ENCODE data around the gene CADM2.
A peak's percentile ranks its signal among the peaks of the same experiment; 100 is the strongest.
"Not testable (repeated sequence)": the region's sequence is repeated elsewhere in the genome, so short reads cannot be mapped to it uniquely, and the experiment has no call there.

CADM2 gene

GRCh38 chr3:84958495-84959469 lies at the start of gene CADM2:
TSS of gene CADM2 (plus strand) at chr3:84958989.
- peak; percentile 90 for DNase-seq (ENCODE audit: low read depth)
- TF ChIP-seq, protein P1, sequence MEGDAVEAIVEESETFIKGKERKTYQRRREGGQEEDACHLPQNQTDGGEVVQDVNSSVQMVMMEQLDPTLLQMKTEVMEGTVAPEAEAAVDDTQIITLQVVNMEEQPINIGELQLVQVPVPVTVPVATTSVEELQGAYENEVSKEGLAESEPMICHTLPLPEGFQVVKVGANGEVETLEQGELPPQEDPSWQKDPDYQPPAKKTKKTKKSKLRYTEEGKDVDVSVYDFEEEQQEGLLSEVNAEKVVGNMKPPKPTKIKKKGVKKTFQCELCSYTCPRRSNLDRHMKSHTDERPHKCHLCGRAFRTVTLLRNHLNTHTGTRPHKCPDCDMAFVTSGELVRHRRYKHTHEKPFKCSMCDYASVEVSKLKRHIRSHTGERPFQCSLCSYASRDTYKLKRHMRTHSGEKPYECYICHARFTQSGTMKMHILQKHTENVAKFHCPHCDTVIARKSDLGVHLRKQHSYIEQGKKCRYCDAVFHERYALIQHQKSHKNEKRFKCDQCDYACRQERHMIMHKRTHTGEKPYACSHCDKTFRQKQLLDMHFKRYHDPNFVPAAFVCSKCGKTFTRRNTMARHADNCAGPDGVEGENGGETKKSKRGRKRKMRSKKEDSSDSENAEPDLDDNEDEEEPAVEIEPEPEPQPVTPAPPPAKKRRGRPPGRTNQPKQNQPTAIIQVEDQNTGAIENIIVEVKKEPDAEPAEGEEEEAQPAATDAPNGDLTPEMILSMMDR (IDR thresholded peaks at IDR 0.05; ENCODE audit: insufficient read depth, low read depth, low read length, missing control alignments): peak; percentile 32
- peak within 1 kb of the TSS; percentile 61 for H3K4me3 ChIP-seq (ENCODE audit: low read length)

DNA sequence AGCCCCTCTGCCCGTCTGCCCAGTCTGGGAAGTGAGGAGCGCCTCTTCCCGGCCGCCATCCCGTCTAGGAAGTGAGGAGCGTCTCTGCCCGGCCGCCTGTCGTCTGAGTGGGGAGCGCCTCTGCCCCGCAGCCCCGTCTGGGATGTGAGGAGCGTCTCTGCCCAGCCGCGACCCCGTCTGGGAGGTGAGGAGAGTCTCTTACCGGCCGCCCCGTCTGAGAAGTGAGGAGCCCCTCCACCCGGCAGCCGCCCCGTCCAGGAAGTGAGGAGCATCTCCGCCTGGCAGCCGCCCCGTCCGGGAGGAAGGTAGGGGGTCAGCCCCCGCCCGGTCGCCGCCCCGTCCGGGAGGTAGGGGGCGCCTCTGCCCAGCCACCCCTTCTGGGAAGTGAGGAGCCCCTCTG lies 40.2 kb upstream of the CADM2 start:
- not testable (repeated sequence) for DNase-seq (ENCODE audit: low read depth); H3K4me3 ChIP-seq (ENCODE audit: low read length)

GRCh38 chr3:84922682-84923081 lies 36.1 kb upstream of the CADM2 start:
- TF ChIP-seq, protein P1 (IDR thresholded peaks at IDR 0.05; ENCODE audit: insufficient read depth, low read depth, low read length, missing control alignments): no peak
- DNase-seq (ENCODE audit: low read depth): no peak
- H3K4me3 ChIP-seq (ENCODE audit: low read length): no peak overlapping the region

- no peak overlapping the region for H3K4me3 ChIP-seq (ENCODE audit: low read length)
- DNase-seq (ENCODE audit: low read depth): no peak
- TF ChIP-seq, protein P1 (IDR thresholded peaks at IDR 0.05; ENCODE audit: insufficient read depth, low read depth, low read length, missing control alignments): no peak
Measured at GRCh38 chr3:84925571-84925970, 33.2 kb upstream of the CADM2 start.

DNA sequence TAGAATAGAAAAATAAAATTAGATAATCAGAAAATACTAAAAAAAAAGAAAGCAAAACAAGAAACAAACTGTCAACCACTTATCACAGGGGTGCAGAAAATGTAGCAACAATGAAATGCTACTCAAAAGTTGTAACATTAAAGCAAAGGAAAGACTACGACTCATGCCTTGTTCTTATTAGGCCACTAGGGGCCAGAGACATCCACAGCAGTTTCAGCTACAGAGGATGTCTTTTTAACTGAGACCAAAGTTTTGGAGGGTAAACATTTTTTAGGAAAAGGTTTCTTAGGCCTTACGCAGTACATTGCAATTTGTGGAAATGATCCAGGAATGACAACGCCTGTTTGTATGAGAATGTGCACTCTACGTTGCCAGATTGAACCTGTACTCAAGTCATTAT lies 15.4 kb upstream of the CADM2 start:
- H3K4me3 ChIP-seq (ENCODE audit: low read length): no peak overlapping the region
- no peak for DNase-seq (ENCODE audit: low read depth)

DNA sequence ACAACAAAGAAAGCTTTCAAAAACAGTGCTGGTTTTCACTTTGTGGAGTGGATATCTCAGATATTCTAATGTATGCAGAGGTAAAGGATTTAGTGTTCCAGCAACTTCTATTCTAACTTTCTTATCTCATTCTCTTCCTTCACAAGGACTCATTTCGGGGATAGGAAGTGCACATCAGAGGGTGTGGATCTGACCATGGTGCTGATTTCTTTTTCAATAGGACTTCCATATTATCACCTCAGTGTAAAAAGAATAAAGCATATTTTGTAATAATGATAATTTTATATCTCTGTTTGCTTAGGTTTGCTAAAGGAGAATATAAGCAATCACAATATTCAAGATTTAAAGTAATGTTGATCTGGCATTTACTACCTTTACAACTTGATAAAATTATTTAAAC lies 12.5 kb upstream of the CADM2 start:
- no peak overlapping the region for H3K4me3 ChIP-seq (ENCODE audit: low read length)
- DNase-seq (ENCODE audit: low read depth): peak; percentile 36
- TF ChIP-seq, protein P1 (IDR thresholded peaks at IDR 0.05; ENCODE audit: insufficient read depth, low read depth, low read length, missing control alignments): no peak

More for the DNA sequence above, 15.4 kb upstream of the CADM2 start:
- TF ChIP-seq, protein P1 (IDR thresholded peaks at IDR 0.05; ENCODE audit: insufficient read depth, low read depth, low read length, missing control alignments): no peak

GRCh38 chr3:84959470-84960271 lies 882 bp downstream of the CADM2 start:
- TF ChIP-seq, protein P1 (IDR thresholded peaks at IDR 0.05; ENCODE audit: insufficient read depth, low read depth, low read length, missing control alignments): no peak
- H3K4me3 ChIP-seq (ENCODE audit: low read length): peak overlapping the region; percentile 52
- DNase-seq (ENCODE audit: low read depth): no peak
